Nephron (organoid): ENCODE measurements around the gene PI4K2A.
A peak's percentile ranks its signal among the peaks of the same experiment; 100 is the strongest.

Source experiments
- H3K27ac Mint-ChIP-seq, 3 experiments: 2 replicates each; pipeline ENCODE4 v1.8.0; 2020; ENCODE audit warnings: mixed read lengths in 3 of 3, mild to moderate bottlenecking in 2 of 3, moderate library complexity in 1 of 3
- H3K27me3 Mint-ChIP-seq: 2 replicates; pipeline ENCODE4 v1.8.0; 2021; ENCODE audit warnings: low read depth, mild to moderate bottlenecking, moderate library complexity, mixed read lengths
- H3K36me3 Mint-ChIP-seq: 2 replicates; pipeline ENCODE4 v1.8.0; 2020; ENCODE audit warnings: low read depth, mixed read lengths
- H3K4me1 Mint-ChIP-seq: 2 replicates; pipeline ENCODE4 v1.8.0; 2020; ENCODE audit warnings: mixed read lengths
- H3K4me3 Mint-ChIP-seq, 3 experiments: 2 replicates each; pipeline ENCODE4 v1.8.0; 2020; ENCODE audit warnings: mild to moderate bottlenecking in 3 of 3, mixed read lengths in 3 of 3, moderate library complexity in 2 of 3
- H3K9me3 Mint-ChIP-seq: 2 replicates; pipeline ENCODE4 v1.8.0; 2020; ENCODE audit warnings: mixed read lengths
- CTCF ChIP-seq, 3 experiments: fragments of 200-600 bp; sonication (generic); IDR thresholded peaks; one replicate each; pipeline ENCODE4 v1.5.0; 2021; ENCODE audit warnings: antibody characterized with exemption in 3 of 3; ENCODE audit not compliant: unreplicated experiment in 3 of 3

Gene PI4K2A

GRCh38 chr10:97656777-97657176 lies 16.3 kb downstream of the PI4K2A start:
- H3K4me1 Mint-ChIP-seq, result no peaks in the 10 kb centered on the region
- no peak overlapping the region for H3K27ac Mint-ChIP-seq
- peaks cover 66% of the 10 kb centered on the region for H3K36me3 Mint-ChIP-seq
- H3K27me3 Mint-ChIP-seq, result no peaks in the 10 kb centered on the region
- no peak for TF ChIP-seq CTCF (IDR thresholded peaks at IDR 0.05; ENCODE audit: unreplicated experiment in 3 of 3)
- no peak overlapping the region for H3K4me3 Mint-ChIP-seq
- no peaks in the 10 kb centered on the region for H3K9me3 Mint-ChIP-seq

GRCh38 chr10:97659589-97659988 lies 19.1 kb downstream of the PI4K2A start:
- peak overlapping the region; percentile 41 to 88 (median 69) for H3K27ac Mint-ChIP-seq
- no peaks in the 10 kb centered on the region for H3K4me1 Mint-ChIP-seq
- no peaks in the 10 kb centered on the region for H3K27me3 Mint-ChIP-seq
- H3K9me3 Mint-ChIP-seq, result no peaks in the 10 kb centered on the region
- TF ChIP-seq CTCF (IDR thresholded peaks at IDR 0.05; ENCODE audit: unreplicated experiment in 3 of 3), result no peak
- H3K4me3 Mint-ChIP-seq, result no peak overlapping the region
- peaks cover 70% of the 10 kb centered on the region for H3K36me3 Mint-ChIP-seq

DNA sequence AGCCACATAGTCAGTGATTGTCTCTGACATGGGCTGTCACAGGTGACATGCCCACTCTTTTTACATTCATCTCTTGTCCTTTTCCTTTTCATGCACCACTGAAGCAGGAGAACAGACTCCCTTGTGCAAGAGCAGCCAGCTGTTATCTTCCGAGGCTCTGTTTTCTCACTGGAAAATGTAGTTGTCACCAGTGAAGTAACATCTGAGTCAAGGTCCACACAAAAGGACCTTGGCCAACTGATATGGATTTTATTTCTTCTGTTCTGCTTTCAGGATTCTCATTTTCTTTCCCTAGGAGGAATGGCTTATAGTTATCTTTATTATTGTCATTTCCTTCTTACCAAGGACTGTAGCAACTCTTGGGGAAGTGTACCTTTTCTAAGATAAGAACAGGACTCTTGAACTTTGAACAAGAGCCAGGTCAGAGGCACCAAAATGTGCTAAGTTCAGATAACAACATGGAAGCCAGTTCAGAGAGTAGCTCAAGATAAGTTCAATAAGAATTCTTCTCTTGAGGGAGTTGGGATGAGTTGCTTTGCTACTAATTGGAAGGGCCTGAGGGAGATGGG lies 23.9 kb downstream of the PI4K2A start:
- H3K36me3 Mint-ChIP-seq, result peaks cover 56% of the 10 kb centered on the region
- H3K27me3 Mint-ChIP-seq, result no peaks in the 10 kb centered on the region
- H3K4me3 Mint-ChIP-seq, result no peak overlapping the region
- TF ChIP-seq CTCF (IDR thresholded peaks at IDR 0.05; ENCODE audit: unreplicated experiment in 3 of 3), result no peak
- no peaks in the 10 kb centered on the region for H3K9me3 Mint-ChIP-seq
- H3K4me1 Mint-ChIP-seq, result no peaks in the 10 kb centered on the region
- H3K27ac Mint-ChIP-seq, result no peak overlapping the region

DNA sequence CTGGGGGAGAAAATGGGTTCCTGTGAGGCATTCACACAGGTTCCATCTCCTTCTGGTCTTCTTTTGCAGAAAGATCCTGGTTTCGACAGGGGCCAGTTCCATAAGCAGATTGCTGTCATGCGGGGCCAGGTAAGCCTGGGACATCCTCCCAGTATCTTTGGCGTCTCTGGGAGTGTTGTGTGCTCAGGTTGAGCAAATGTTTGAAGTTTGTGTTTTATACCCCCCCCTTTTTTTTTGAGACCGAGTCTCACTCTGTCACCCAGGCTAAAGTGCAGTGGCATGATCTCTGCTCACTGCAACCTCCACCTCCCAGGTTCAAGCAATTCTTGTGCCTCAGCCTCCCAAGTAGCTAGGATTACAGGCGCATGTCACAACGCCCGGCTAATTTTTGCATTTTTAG lies 26.5 kb downstream of the PI4K2A start:
- Mint-ChIP-seq H3K27me3 (no peaks in the 10 kb centered on the region), H3K9me3 (no peaks in the 10 kb centered on the region), H3K4me3 (no peak overlapping the region), H3K27ac (no peak overlapping the region), H3K36me3 (peaks cover 59% of the 10 kb centered on the region), H3K4me1 (no peaks in the 10 kb centered on the region)
- no peak for TF ChIP-seq CTCF (IDR thresholded peaks at IDR 0.05; ENCODE audit: unreplicated experiment in 3 of 3)

DNA sequence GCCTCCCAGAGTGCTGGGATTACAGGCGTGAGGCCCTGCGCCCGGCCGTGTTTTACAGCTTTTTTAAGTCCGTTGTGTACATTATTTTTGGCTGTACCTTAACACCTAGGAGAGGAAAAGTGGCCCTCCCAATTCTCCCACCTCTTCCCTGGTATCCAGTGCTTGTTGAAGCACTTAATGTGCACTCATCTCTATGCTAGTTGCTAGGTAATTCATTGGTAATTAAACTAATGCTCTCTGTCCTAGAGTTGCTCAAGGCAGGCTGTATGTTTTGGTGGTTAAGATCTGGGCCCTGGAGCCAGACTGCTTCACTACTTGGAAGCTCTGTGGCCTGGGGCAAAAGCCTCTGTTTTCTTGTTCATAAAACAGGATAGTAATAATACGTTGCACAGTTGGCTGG lies 27.0 kb downstream of the PI4K2A start:
- peaks cover 59% of the 10 kb centered on the region for H3K36me3 Mint-ChIP-seq
- no peaks in the 10 kb centered on the region for H3K9me3 Mint-ChIP-seq
- no peak overlapping the region for H3K4me3 Mint-ChIP-seq
- no peak overlapping the region for H3K27ac Mint-ChIP-seq
- H3K4me1 Mint-ChIP-seq, result no peaks in the 10 kb centered on the region
- TF ChIP-seq CTCF (IDR thresholded peaks at IDR 0.05; ENCODE audit: unreplicated experiment in 3 of 3), result no peak
- H3K27me3 Mint-ChIP-seq, result no peaks in the 10 kb centered on the region

DNA sequence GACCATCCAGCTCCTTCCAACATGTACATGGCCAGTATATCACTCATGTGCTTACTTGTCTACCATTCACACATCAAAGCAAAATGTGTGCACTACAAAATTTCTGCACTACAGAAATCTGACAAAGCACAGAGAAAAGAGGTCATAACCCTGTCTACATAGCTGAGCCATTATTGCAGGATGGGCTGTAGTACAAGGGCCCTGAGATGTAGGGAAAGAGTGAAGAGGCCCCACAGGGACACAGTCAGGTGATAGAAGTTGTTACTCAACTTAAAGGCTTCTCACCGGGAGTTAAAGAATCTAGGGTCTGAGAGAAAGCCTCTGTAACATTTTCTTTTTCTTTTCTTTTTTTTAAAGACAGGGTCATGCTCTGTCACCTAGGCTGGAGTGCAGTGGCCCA lies 29.1 kb downstream of the PI4K2A start:
- Mint-ChIP-seq H3K4me1 (no peaks in the 10 kb centered on the region), H3K27ac (no peak overlapping the region), H3K4me3 (no peak overlapping the region), H3K36me3 (peaks cover 54% of the 10 kb centered on the region), H3K27me3 (no peaks in the 10 kb centered on the region), H3K9me3 (no peaks in the 10 kb centered on the region)
- TF ChIP-seq CTCF (IDR thresholded peaks at IDR 0.05; ENCODE audit: unreplicated experiment in 3 of 3), result no peak
